Endodermal cell (in vitro differentiated cells): ENCODE results near the gene SALL3. TPM values are rescaled to one million over a fixed set of nuclear protein-coding genes. Genes with fewer than 3 reads are reported as not detected.

ENCODE experiments used
- DNase-seq: peaks from one replicate; pipeline ENCODE4 v3.0.0-alpha.2; 2017
- H3K27ac ChIP-seq: 2 replicates; pipeline ENCODE4 v1.5.1; 2013; ENCODE audit warnings: mild to moderate bottlenecking, low read depth, low read length, moderate library complexity
- H3K27me3 ChIP-seq: 2 replicates; pipeline ENCODE4 v1.6.1; 2013; ENCODE audit warnings: mild to moderate bottlenecking, low read length, moderate library complexity; ENCODE audit not compliant: insufficient read depth, control insufficient read depth, poor library complexity, severe bottlenecking
- H3K36me3 ChIP-seq: 2 replicates; pipeline ENCODE4 v1.7.0; 2013; ENCODE audit warnings: mild to moderate bottlenecking, low read length, moderate library complexity; ENCODE audit not compliant: control insufficient read depth, insufficient read depth
- H3K4me1 ChIP-seq: one replicate; pipeline ENCODE4 v1.7.0; 2013; ENCODE audit warnings: low read length; ENCODE audit not compliant: control insufficient read depth, insufficient read depth
- H3K4me3 ChIP-seq: 2 replicates; pipeline ENCODE4 v1.5.1; 2013; ENCODE audit warnings: mild to moderate bottlenecking, low read length, moderate library complexity
- H3K9ac ChIP-seq: 2 replicates; pipeline ENCODE4 v1.6.1; 2013; ENCODE audit warnings: mild to moderate bottlenecking, low read length, moderate library complexity; ENCODE audit not compliant: poor library complexity, severe bottlenecking; ENCODE audit errors: extremely low read depth
- H3K9me3 ChIP-seq: 2 replicates; pipeline ENCODE4 v1.6.1; 2013; ENCODE audit warnings: mild to moderate bottlenecking, low read length, moderate library complexity; ENCODE audit not compliant: control insufficient read depth
- H3K27ac Mint-ChIP-seq: 2 replicates; pipeline ENCODE4 v1.8.0; 2020; ENCODE audit warnings: mixed read lengths
- H3K27me3 Mint-ChIP-seq: 2 replicates; pipeline ENCODE4 v1.8.0; 2021; ENCODE audit warnings: mild to moderate bottlenecking, mixed read lengths; ENCODE audit not compliant: insufficient read depth
- H3K36me3 Mint-ChIP-seq: 2 replicates; pipeline ENCODE4 v1.8.0; 2020; ENCODE audit warnings: low read depth, mixed read lengths
- H3K4me1 Mint-ChIP-seq: 2 replicates; pipeline ENCODE4 v1.8.0; 2020; ENCODE audit warnings: mixed read lengths
- H3K4me3 Mint-ChIP-seq: 2 replicates; pipeline ENCODE4 v1.8.0; 2020; ENCODE audit warnings: mild to moderate bottlenecking, moderate library complexity, mixed read lengths
- H3K9me3 Mint-ChIP-seq: 2 replicates; pipeline ENCODE4 v1.8.0; 2020; ENCODE audit warnings: mild to moderate bottlenecking, mixed read lengths
- CTCF ChIP-seq: fragments of 200-600 bp; sonication (generic); conservative IDR thresholded peaks from 2 replicates; pipeline ENCODE4 v1.5.0; 2021; ENCODE audit warnings: antibody characterized with exemption, mild to moderate bottlenecking
- WGBS, 2 experiments: methylation state at CpG; one replicate each; pipeline versions ENCODE4 v1.1.5 to v1.1.7; 2013; ENCODE audit warnings: missing lambda C conversion rate in 2 of 2, mixed read lengths in 1 of 2; ENCODE audit not compliant: insufficient coverage in 1 of 2, insufficient read length in 1 of 2; 5-methylcytosine and 5-hydroxymethylcytosine counted together
- total RNA-seq, 2 donors: library from RNA; stranded (reverse); fragmentation: NEBNext Ultra II Directional in 1 of 2; extraction: Animal tissue kit (Norgen Biotek cat#: 25700) in 1 of 2; gene quantifications; 2 replicates in 1 of 2; 3 replicates in 1 of 2; pipeline ENCODE4 v1.2.1, GENCODE V29; 2021

Gene SALL3
- total RNA-seq, 2 donors from 2014 or later = 9.5 to 36.4 TPM

- H3K9me3 Mint-ChIP-seq = peaks cover 3% of the 10 kb centered on the region
- H3K36me3 Mint-ChIP-seq = peaks cover 61% of the 10 kb centered on the region
- TF ChIP-seq CTCF = no peak
These were observed 17.3 kb downstream of the SALL3 start for GRCh38 chr18:78996741-78997490.

GRCh38 chr18:78998371-78999071 lies 18.9 kb downstream of the SALL3 start:
- DNase-seq = no peak
- Histone ChIP-seq H3K9me3 (no peaks in the 10 kb centered on the region), H3K27me3 (no peaks in the 10 kb centered on the region), H3K4me1 (no peaks in the 10 kb centered on the region), H3K9ac (no peak overlapping the region), H3K36me3 (peaks cover 13% of the 10 kb centered on the region), H3K27ac (no peak overlapping the region), H3K4me3 (no peak overlapping the region)
- 90 to 92% methylated on average over 12 to 18 of the region's 18 CpGs for WGBS, 2 experiments
- peak; percentile 43 for TF ChIP-seq CTCF
- peak overlapping the region; percentile 19 for H3K27ac Mint-ChIP-seq
- H3K4me1 Mint-ChIP-seq = no peaks in the 10 kb centered on the region
- no peak overlapping the region for H3K4me3 Mint-ChIP-seq
- H3K9me3 Mint-ChIP-seq = no peaks in the 10 kb centered on the region
- H3K36me3 Mint-ChIP-seq = peaks cover 64% of the 10 kb centered on the region
- H3K27me3 Mint-ChIP-seq = no peaks in the 10 kb centered on the region

More at GRCh38 chr18:78996741-78997490, 17.3 kb downstream of the SALL3 start:
- Mint-ChIP-seq H3K4me3 (no peak overlapping the region), H3K4me1 (no peaks in the 10 kb centered on the region), H3K27ac (no peak overlapping the region), H3K27me3 (no peaks in the 10 kb centered on the region)
- no peaks in the 10 kb centered on the region for H3K4me1 ChIP-seq
- no peaks in the 10 kb centered on the region for H3K27me3 ChIP-seq
- H3K9me3 ChIP-seq = no peaks in the 10 kb centered on the region
- no peak for DNase-seq
- H3K27ac ChIP-seq = no peak overlapping the region
- H3K9ac ChIP-seq = no peak overlapping the region
- no peak overlapping the region for H3K4me3 ChIP-seq
- peaks cover 9% of the 10 kb centered on the region for H3K36me3 ChIP-seq
- 94 to 96% methylated on average over 40 to 44 of the region's 44 CpGs for WGBS, 2 experiments

GRCh38 chr18:78999939-79000338 lies 20.3 kb downstream of the SALL3 start:
- Mint-ChIP-seq H3K4me3 (no peak overlapping the region), H3K36me3 (peaks cover 57% of the 10 kb centered on the region), H3K27ac (no peak overlapping the region), H3K9me3 (no peaks in the 10 kb centered on the region), H3K4me1 (no peaks in the 10 kb centered on the region), H3K27me3 (no peaks in the 10 kb centered on the region)
- Histone ChIP-seq H3K27ac (no peak overlapping the region), H3K4me3 (no peak overlapping the region), H3K9me3 (no peaks in the 10 kb centered on the region), H3K9ac (no peak overlapping the region), H3K36me3 (peaks cover 13% of the 10 kb centered on the region), H3K4me1 (no peaks in the 10 kb centered on the region), H3K27me3 (no peaks in the 10 kb centered on the region)
- 92 to 94% methylated on average over 6 to 7 of the region's 8 CpGs for WGBS, 2 experiments
- TF ChIP-seq CTCF = peak; percentile 18
- DNase-seq = no peak
